Endodermal cell (in vitro differentiated cells): ENCODE data around the gene RIMS4. TPM values are rescaled to one million over a fixed set of nuclear protein-coding genes. Genes with fewer than 3 reads are reported as not detected.

Experiments
- DNase-seq: peaks from one replicate; pipeline ENCODE4 v3.0.0-alpha.2; 2017
- H3K27ac ChIP-seq: 2 replicates; pipeline ENCODE4 v1.5.1; 2013; ENCODE audit warnings: mild to moderate bottlenecking, low read depth, low read length, moderate library complexity
- H3K27me3 ChIP-seq: 2 replicates; pipeline ENCODE4 v1.6.1; 2013; ENCODE audit warnings: mild to moderate bottlenecking, low read length, moderate library complexity; ENCODE audit not compliant: insufficient read depth, control insufficient read depth, poor library complexity, severe bottlenecking
- H3K36me3 ChIP-seq: 2 replicates; pipeline ENCODE4 v1.7.0; 2013; ENCODE audit warnings: mild to moderate bottlenecking, low read length, moderate library complexity; ENCODE audit not compliant: control insufficient read depth, insufficient read depth
- H3K4me1 ChIP-seq: one replicate; pipeline ENCODE4 v1.7.0; 2013; ENCODE audit warnings: low read length; ENCODE audit not compliant: control insufficient read depth, insufficient read depth
- H3K4me3 ChIP-seq: 2 replicates; pipeline ENCODE4 v1.5.1; 2013; ENCODE audit warnings: mild to moderate bottlenecking, low read length, moderate library complexity
- H3K9ac ChIP-seq: 2 replicates; pipeline ENCODE4 v1.6.1; 2013; ENCODE audit warnings: mild to moderate bottlenecking, low read length, moderate library complexity; ENCODE audit not compliant: poor library complexity, severe bottlenecking; ENCODE audit errors: extremely low read depth
- H3K9me3 ChIP-seq: 2 replicates; pipeline ENCODE4 v1.6.1; 2013; ENCODE audit warnings: mild to moderate bottlenecking, low read length, moderate library complexity; ENCODE audit not compliant: control insufficient read depth
- H3K27ac Mint-ChIP-seq: 2 replicates; pipeline ENCODE4 v1.8.0; 2020; ENCODE audit warnings: mixed read lengths
- H3K27me3 Mint-ChIP-seq: 2 replicates; pipeline ENCODE4 v1.8.0; 2021; ENCODE audit warnings: mild to moderate bottlenecking, mixed read lengths; ENCODE audit not compliant: insufficient read depth
- H3K36me3 Mint-ChIP-seq: 2 replicates; pipeline ENCODE4 v1.8.0; 2020; ENCODE audit warnings: low read depth, mixed read lengths
- H3K4me1 Mint-ChIP-seq: 2 replicates; pipeline ENCODE4 v1.8.0; 2020; ENCODE audit warnings: mixed read lengths
- H3K4me3 Mint-ChIP-seq: 2 replicates; pipeline ENCODE4 v1.8.0; 2020; ENCODE audit warnings: mild to moderate bottlenecking, moderate library complexity, mixed read lengths
- H3K9me3 Mint-ChIP-seq: 2 replicates; pipeline ENCODE4 v1.8.0; 2020; ENCODE audit warnings: mild to moderate bottlenecking, mixed read lengths
- WGBS, 2 experiments: methylation state at CpG; one replicate each; pipeline versions ENCODE4 v1.1.5 to v1.1.7; 2013; ENCODE audit warnings: missing lambda C conversion rate in 2 of 2, mixed read lengths in 1 of 2; ENCODE audit not compliant: insufficient coverage in 1 of 2, insufficient read length in 1 of 2; 5-methylcytosine and 5-hydroxymethylcytosine counted together
- total RNA-seq, 2 donors: library from RNA; stranded (reverse); fragmentation: NEBNext Ultra II Directional in 1 of 2; extraction: Animal tissue kit (Norgen Biotek cat#: 25700) in 1 of 2; gene quantifications; 2 replicates in 1 of 2; 3 replicates in 1 of 2; pipeline ENCODE4 v1.2.1, GENCODE V29; 2021
- TF ChIP-seq, protein P1 (sequence below): fragments of 200-600 bp; sonication (generic); conservative IDR thresholded peaks from 2 replicates; pipeline ENCODE4 v1.5.0; 2021; ENCODE audit warnings: antibody characterized with exemption, mild to moderate bottlenecking

The RIMS4 gene
- total RNA-seq, 2 donors from 2014 or later, result 4.3 to 13.0 TPM

DNA sequence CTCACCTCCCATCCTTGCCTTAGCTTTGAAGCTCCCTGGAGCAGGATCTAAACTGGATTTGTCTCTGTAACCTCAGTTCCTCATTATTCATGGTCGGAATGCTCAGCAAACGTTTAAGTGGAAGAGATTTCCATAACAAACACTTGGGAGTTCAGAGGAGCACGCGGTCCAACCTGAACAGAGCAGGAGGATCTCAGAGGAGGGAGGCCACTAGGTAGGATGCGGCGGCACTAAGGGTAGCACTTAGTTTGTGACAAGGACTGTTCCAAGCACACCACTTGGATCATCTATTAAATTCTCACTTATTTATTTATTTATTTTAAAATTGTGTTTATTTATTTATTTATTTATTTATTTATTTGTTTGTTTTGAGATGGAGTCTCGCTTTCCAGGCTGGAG is 108.5 kb downstream of the RIMS4 start:
- peaks cover 10% of the 10 kb centered on the region for H3K4me1 Mint-ChIP-seq
- WGBS, 2 experiments, result 81 to 89% methylated on average over 5 to 7 of the region's 7 CpGs
- no peak overlapping the region for H3K4me3 ChIP-seq
- H3K27ac Mint-ChIP-seq, result no peak overlapping the region
- no peak overlapping the region for H3K27ac ChIP-seq
- no peaks in the 10 kb centered on the region for H3K27me3 Mint-ChIP-seq
- H3K4me3 Mint-ChIP-seq, result no peak overlapping the region
- DNase-seq, result no peak
- H3K9me3 ChIP-seq, result no peaks in the 10 kb centered on the region
- H3K9ac ChIP-seq, result no peak overlapping the region
- no peaks in the 10 kb centered on the region for H3K4me1 ChIP-seq
- no peaks in the 10 kb centered on the region for H3K36me3 Mint-ChIP-seq
- no peaks in the 10 kb centered on the region for H3K9me3 Mint-ChIP-seq
- no peaks in the 10 kb centered on the region for H3K27me3 ChIP-seq
- TF ChIP-seq, protein P1, sequence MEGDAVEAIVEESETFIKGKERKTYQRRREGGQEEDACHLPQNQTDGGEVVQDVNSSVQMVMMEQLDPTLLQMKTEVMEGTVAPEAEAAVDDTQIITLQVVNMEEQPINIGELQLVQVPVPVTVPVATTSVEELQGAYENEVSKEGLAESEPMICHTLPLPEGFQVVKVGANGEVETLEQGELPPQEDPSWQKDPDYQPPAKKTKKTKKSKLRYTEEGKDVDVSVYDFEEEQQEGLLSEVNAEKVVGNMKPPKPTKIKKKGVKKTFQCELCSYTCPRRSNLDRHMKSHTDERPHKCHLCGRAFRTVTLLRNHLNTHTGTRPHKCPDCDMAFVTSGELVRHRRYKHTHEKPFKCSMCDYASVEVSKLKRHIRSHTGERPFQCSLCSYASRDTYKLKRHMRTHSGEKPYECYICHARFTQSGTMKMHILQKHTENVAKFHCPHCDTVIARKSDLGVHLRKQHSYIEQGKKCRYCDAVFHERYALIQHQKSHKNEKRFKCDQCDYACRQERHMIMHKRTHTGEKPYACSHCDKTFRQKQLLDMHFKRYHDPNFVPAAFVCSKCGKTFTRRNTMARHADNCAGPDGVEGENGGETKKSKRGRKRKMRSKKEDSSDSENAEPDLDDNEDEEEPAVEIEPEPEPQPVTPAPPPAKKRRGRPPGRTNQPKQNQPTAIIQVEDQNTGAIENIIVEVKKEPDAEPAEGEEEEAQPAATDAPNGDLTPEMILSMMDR, result no peak
- H3K36me3 ChIP-seq, result no peaks in the 10 kb centered on the region

Other genes with a start within 250 kb of the RIMS4 start
- gene PKIG, start 228.0 kb downstream of the RIMS4 start, total RNA-seq, result 10 to 100 TPM; 61.5 to 77.6 TPM
- 10 to 100 TPM; 12.8 to 15.9 TPM for gene ADA, start 158.8 kb downstream of the RIMS4 start, total RNA-seq
- gene CCN5, start 95.2 kb downstream of the RIMS4 start, total RNA-seq, result not detected
- gene KCNK15, start 64.7 kb downstream of the RIMS4 start, total RNA-seq, result under 1 TPM; 0.15 to 0.22 TPM
- gene YWHAB, start 75.2 kb upstream of the RIMS4 start, total RNA-seq, result 100 to 1,000 TPM; 183 to 193 TPM
- 100 to 1,000 TPM; 129 to 142 TPM for gene PABPC1L, start 99.5 kb upstream of the RIMS4 start, total RNA-seq
- gene TOMM34, start 149.9 kb upstream of the RIMS4 start, total RNA-seq, result 10 to 100 TPM; 43.6 to 43.9 TPM
- gene STK4, start 156.0 kb upstream of the RIMS4 start, total RNA-seq, result 10 to 100 TPM; 29.2 to 33.1 TPM